ENCODE measurements around the gene PTPRD.

DNA sequence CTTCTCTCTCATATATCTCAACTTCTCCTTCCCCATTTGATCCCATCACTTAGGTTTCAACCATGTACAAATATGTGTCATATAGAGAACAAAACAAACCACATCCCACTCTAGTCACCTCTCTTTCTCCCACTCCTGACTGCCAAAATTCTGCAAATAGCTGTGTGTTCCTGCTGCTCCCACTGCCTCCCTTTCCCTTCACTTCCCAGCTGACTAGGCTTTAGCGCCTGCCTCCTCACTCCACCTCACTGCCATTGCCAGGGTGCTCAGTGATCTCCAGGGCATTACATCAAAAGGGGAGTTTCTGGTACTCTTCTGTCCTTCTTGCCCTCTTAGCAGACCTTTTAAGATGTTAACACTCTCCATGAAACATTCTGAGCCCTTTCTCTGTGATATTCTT is 2137.9 kb downstream of the PTPRD start:
- TF ChIP-seq, protein P1, sequence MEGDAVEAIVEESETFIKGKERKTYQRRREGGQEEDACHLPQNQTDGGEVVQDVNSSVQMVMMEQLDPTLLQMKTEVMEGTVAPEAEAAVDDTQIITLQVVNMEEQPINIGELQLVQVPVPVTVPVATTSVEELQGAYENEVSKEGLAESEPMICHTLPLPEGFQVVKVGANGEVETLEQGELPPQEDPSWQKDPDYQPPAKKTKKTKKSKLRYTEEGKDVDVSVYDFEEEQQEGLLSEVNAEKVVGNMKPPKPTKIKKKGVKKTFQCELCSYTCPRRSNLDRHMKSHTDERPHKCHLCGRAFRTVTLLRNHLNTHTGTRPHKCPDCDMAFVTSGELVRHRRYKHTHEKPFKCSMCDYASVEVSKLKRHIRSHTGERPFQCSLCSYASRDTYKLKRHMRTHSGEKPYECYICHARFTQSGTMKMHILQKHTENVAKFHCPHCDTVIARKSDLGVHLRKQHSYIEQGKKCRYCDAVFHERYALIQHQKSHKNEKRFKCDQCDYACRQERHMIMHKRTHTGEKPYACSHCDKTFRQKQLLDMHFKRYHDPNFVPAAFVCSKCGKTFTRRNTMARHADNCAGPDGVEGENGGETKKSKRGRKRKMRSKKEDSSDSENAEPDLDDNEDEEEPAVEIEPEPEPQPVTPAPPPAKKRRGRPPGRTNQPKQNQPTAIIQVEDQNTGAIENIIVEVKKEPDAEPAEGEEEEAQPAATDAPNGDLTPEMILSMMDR (IDR thresholded peaks at IDR 0.05), result no peak
- no peak for TF ChIP-seq EZH2 (IDR thresholded peaks at IDR 0.05; ENCODE audit: borderline replicate concordance, insufficient read depth, low read depth, low read length, poor library complexity, severe bottlenecking)

Data from B cell (primary cell).